GM12872 (cell line): Measurements from ENCODE around the gene CXCL3.

Experiments used
- CTCF ChIP-seq: IDR thresholded peaks from 3 replicates; pipeline ENCODE4 v1.5.1; 2011; ENCODE audit warnings: low read depth, mild to moderate bottlenecking, low read length, moderate library complexity; ENCODE audit not compliant: insufficient read depth

Gene CXCL3

GRCh38 chr4:74072739-74073138 lies 34.2 kb upstream of the CXCL3 start:
- no peak for TF ChIP-seq CTCF

- TF ChIP-seq CTCF = no peak
Observed at GRCh38 chr4:74067586-74067985, 29.1 kb upstream of the CXCL3 start.

GRCh38 chr4:74066232-74066631 lies 27.7 kb upstream of the CXCL3 start:
- TF ChIP-seq CTCF = no peak

- TF ChIP-seq CTCF = no peak
Observed at GRCh38 chr4:74065115-74065642, 26.7 kb upstream of the CXCL3 start.

GRCh38 chr4:74063859-74064258 lies 25.4 kb upstream of the CXCL3 start:
- TF ChIP-seq CTCF = no peak

GRCh38 chr4:74062953-74063352 lies 24.5 kb upstream of the CXCL3 start:
- no peak for TF ChIP-seq CTCF

GRCh38 chr4:74061430-74061829 lies 22.9 kb upstream of the CXCL3 start:
- TF ChIP-seq CTCF = no peak
